Superior temporal gyrus (tissue), 1 donor: ENCODE measurements around the gene CPNE4.
A peak's percentile ranks its signal among the peaks of the same experiment; 100 is the strongest.
"Not testable (repeated sequence)": the region's sequence is repeated elsewhere in the genome, so short reads cannot be mapped to it uniquely, and the experiment has no call there.

Source experiments
- DNase-seq: peaks from one replicate; pipeline ENCODE4 v3.0.0-alpha.2; 2016; ENCODE audit errors: extremely low spot score

CPNE4 gene

DNA sequence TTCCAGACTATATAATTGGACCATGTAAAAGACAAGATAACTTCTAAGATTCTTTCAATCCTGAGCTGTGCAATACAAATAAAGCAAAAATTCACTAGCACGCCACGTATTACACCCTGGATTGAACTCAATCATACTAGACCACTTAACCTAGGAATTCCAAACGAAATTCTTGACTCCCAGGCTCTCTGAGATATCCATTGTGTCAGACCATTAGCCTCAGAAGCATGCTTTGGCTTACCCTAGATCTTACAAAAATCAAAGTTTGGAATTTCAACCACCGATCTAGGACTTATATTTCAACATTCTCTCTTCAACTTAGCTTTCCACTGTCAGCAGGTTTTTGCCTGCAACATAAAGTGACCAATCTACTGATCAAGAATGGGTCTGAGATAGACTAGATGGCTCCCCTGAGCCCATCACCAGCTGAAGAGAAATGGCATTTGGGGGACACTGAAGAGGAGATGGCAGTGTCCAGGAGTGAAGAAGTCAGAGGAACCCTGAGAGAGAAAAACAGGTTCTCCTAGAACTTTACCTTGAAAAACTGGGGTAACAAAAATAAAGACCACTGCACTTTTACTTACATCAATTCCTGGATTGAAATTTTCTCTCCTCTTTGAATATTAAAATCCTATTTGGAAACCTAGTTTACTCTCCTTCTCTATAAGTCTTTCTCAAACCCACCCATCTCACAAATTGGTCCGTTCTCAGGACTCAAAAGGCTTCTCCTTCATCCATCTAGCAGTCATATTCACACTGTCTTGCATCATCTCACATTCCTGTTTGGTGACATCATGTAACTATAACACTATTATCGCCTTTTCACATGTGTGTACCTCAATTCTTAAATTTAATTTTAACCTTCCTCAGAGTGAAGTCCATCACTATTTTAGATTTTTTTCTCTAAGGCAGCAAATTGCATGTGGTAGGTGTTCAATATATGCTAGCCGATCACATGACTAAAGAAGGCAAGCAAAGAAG, 18.5 kb downstream of the CPNE4 start:
- no peak for DNase-seq

- DNase-seq = no peak
Measured at GRCh38 chr3:132014105-132014504, 20.7 kb downstream of the CPNE4 start.

DNA sequence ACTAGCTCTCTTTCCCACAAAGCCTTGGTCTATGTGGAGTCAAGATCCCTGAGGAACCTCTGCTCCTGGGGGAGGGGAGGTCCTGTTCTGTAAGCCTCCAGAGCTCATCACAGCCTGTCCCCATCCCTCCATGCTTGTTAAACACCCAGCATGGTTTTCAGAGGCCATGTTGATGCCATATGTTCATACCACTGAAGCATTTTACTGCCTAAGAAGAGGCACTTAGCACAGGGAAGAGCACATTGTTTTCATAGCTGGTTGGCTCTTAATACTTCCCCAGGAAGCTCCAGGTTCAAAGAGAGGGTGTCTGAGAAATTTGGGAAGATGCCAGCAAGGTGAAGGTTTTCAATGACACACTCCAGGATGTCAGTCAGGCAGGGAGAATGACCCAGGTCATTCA, 25.6 kb downstream of the CPNE4 start:
- DNase-seq = no peak

- no peak for DNase-seq
Measured at GRCh38 chr3:132008837-132009236, 26.0 kb downstream of the CPNE4 start.

- no peak for DNase-seq
Measured at GRCh38 chr3:132007617-132008016, 27.2 kb downstream of the CPNE4 start.

DNA sequence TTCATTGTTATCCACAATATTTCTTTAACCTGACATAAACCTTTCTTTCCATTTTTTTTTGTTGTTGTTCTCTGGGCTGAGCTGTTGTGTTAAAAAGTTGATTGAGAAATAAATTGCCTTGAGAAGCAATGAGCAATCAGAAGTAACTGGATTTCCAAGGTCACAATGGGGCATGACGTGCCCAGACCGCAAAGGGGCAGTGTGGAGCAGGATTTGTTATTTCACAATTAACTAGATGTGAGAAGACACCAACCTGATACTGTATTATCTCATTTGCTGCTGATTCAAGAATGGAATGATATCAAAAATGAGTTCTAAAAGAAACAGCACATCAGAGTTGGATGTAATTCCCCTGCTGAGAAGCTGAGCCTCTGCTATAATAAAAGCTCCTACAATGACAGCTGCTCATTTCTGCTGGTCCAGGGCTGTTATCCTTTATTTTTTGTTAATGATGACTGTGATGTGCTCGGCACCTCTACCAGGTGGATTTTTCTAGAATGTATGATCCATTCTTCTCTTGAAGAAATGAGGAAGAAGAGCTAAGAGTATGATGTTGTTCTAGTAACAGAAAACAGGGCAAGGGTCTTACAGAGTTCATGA, 28.1 kb downstream of the CPNE4 start:
- peak; percentile 26 for DNase-seq

- no peak for DNase-seq
Measured at GRCh38 chr3:132004571-132004970, 30.2 kb downstream of the CPNE4 start.

GRCh38 chr3:132003685-132004084, 31.1 kb downstream of the CPNE4 start:
- no peak for DNase-seq

DNA sequence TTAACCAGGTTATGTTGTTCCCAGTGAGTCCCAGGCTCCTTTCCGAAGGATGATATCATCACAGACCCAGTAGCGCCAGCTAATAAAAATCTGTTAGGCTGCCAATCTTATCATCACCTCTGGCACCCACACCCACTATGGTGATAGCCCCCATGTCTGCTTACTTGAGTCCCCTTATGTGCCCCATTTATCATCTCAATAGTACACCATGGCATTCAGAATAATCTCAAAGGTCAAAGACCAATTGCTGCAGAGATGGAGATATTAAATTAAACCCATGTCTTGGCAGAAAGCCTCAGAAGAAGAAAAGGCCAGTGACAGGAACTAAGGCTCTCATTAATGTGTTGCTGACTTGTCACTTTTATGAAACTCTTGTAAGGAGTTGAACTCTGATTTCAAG, 32.8 kb downstream of the CPNE4 start:
- DNase-seq = no peak

GRCh38 chr3:132001036-132001435, 33.8 kb downstream of the CPNE4 start:
- DNase-seq = no peak

DNA sequence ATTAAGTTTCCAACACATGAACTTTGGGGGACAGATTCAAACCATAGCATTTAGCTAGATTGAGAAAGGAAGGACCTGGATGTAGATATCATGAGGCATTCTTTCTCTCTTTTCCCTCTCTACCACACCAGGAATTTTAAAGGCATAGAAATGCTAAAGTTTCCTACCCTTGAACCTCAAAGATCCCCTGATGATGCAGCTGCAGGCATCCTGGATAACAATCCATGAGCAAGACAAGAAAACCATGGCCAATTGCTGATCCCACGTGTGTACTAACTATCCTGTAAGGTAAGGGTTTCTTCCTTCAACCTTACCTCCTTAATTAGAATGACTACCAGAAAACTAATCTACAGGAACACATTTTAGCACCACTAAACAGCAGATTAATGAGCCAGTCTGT, 36.8 kb downstream of the CPNE4 start:
- DNase-seq = no peak

DNA sequence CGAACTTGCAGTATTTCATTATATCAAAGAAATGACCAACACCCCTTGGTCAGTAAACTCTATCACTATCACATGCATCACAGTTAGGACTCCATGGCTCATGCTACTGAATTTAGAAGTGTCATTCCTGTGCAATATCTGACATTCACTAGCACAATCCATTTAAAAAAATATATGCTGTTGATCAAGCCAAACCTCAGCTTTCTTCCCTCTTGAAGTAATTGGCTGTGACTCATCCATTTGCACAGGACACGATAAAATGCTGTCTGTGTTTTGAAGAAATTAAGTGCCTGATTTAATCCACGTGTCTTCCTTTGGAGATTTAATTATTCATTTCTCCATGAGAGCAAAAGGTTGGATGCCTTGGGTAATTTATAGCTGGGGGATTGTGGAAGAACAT, 38.9 kb downstream of the CPNE4 start:
- no peak for DNase-seq

DNA sequence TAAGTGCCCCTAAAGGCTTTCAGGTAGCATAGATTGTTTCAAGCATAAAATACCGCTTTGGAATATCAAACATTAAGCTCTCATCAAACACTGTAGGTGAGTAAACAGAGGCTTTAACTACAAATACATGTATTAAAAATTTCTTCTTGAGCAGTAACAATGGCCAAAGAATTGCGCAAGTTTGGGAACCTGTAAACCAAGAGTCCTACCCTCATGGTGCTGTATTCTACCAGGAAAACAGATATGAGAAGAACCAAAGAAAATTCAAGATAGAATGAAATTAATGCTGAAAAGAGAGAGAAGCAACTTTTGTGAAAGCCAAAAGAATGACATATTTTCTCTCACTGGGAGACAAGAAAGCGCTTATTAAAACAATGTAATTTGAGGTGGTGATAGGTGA, 45.5 kb downstream of the CPNE4 start:
- no peak for DNase-seq

GRCh38 chr3:131988209-131988608, 46.6 kb downstream of the CPNE4 start:
- no peak for DNase-seq

GRCh38 chr3:131983689-131984088, 51.1 kb downstream of the CPNE4 start:
- no peak for DNase-seq

DNA sequence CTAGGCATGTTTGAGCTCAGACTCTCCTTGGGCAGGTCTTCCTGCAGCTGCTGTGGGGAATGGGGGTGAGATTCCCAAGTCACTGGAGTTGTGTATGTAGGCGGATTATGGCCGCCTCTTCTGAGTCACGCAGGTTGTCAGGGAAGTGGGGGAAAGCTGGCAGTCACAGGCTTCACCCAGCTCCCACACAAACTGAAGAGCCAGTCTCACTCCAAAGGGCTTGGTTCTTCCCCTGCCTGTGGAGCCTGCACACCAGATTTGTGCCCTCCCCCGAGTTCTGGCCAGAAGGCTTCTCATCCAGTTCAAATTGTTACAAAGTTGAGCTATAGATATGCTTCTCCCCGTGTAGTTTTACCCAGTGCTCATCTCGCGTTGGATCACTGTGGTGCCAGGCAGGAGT, 53.5 kb downstream of the CPNE4 start:
- DNase-seq = no peak

DNA sequence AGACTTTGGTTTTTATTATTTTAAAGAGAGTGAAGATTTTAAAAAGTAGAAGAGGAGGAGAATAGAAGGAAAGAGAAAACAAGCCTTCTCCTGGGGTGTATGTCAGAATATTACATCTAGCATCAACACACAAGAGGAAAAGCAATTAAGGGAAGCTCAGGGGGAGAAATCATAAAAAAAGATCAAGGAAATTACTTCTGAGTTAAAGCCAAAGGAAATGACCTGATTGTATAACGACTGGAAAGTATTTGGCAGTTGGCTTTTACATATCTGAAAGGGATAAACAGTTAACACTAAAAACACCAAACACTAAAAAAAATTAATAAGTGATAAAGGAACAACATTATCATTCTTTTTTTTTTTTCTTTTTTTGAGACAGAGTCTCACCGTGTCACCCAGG, 58.4 kb downstream of the CPNE4 start:
- no peak for DNase-seq

DNA sequence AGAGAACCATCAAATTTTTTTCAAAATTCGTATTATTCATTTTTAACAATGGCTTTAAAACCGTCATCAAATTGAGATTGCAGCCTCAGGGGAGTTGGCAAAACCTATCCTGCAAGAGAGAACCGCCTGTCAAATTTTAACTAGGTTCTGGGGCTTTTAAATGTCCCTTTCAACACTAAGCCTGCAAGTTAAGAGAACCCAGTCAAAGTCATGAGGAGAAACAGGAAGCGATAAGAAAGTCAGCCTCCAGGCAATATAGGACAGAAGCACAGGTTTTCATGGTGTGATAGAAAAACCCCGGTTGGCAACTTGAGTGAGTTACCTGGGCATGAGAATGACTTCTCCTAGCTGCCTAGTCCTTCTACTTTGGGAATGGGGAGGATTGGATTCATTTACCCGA, 59.8 kb downstream of the CPNE4 start:
- peak; percentile 4 for DNase-seq

DNA sequence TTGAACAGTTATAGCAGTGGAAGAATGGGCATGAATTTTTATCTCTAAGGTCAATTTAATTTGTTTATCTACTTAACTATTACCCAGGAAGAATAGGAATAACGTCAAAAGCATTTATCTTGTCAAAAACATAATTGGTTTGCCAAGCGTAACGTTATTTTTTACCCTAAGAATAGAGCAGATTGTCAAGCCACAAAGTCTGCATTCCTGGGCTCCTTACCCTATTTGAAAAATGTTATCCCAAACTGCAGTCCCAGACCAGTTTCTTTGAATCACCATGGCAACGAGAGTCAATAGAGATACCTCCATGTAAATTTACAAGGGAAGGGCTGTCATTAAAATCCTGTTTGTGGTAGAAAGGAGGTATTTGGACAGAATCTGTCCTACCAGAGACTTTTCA, 61.1 kb downstream of the CPNE4 start:
- DNase-seq = no peak

- no peak for DNase-seq
Measured at GRCh38 chr3:131972550-131972949, 62.3 kb downstream of the CPNE4 start.

GRCh38 chr3:131972091-131972490, 62.7 kb downstream of the CPNE4 start:
- DNase-seq = no peak

GRCh38 chr3:131963442-131963841, 71.4 kb downstream of the CPNE4 start:
- not testable (repeated sequence) for DNase-seq

- DNase-seq = no peak
Measured at GRCh38 chr3:131962982-131963381, 71.8 kb downstream of the CPNE4 start.
